NCI-H2227 (cell line): ENCODE data around the gene ZBTB7C.

Experiments used
- DNase-seq: peaks from one replicate; lab custom pipeline; 2025; ENCODE audit not compliant: unreplicated experiment; lab: John Stamatoyannopoulos, UW

Gene ZBTB7C

DNA sequence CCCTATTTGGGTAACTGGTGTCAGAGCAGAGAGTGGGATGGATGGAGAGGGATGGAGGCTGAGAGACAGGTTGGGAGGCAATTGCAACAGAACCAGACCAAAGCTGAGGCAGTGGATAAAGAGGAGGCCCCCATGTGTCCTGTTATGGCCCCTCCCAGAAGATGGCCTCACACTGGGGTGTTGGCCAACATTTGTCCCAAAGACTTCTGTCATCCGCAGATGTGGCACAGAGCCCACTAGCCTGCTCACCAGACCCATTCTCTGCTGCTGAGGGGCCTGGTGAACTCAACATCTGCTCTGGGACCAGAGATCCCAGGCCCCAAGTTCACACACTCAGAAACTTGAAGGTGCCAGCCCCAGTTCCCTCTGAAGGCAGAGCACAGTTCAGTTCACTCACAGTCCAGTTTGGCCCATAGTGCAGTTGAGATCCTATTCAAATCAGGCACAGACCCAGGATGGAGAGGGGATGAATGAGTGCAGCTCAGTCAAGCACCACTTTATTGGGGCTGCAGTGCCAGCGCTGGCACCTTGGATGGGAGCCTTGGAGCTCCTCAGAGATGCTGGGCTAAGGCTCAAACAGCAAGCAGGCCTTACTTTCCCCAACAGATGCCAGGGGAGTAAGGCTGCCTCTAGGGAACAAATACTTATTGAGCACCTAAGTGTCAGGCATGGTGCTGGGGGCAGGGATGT is 189.2 kb downstream of the ZBTB7C start:
- DNase-seq, result no peak

DNA sequence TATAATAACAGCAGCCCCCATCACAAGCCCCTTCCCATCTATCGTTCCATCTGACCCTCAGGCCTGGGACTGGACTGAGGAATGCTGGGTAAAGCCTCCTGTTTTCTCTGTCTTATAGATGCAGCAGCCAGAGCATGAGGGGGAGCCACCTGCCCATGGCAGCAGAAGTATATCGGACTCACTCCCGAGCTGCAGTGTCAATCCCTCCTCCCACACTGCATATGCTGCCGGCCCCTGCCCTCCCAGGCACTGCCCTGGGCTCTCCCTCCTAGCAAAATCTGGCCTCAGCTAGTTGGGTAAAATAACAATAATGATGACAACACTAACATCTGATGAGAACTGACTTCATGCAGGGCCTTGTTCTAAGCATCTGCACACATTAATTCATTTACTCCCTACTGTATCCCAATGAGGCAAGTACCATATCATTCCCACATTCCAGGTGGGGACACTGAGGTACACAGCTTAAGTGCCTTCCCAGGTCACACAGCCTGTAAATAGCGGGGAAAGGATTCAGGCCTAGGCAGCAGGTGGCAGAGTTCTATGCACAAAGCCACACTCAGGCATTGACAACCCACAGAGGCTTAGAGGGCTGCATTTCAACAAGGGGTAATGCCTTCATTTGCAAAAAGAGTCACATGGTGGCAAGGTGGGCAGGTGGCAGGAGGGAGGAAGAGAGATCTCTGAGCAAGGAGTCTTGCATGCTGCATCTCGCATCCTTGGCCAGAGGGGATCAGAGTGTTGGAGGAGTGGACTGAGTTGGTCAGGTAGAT is 190.0 kb downstream of the ZBTB7C start:
- no peak for DNase-seq

DNA sequence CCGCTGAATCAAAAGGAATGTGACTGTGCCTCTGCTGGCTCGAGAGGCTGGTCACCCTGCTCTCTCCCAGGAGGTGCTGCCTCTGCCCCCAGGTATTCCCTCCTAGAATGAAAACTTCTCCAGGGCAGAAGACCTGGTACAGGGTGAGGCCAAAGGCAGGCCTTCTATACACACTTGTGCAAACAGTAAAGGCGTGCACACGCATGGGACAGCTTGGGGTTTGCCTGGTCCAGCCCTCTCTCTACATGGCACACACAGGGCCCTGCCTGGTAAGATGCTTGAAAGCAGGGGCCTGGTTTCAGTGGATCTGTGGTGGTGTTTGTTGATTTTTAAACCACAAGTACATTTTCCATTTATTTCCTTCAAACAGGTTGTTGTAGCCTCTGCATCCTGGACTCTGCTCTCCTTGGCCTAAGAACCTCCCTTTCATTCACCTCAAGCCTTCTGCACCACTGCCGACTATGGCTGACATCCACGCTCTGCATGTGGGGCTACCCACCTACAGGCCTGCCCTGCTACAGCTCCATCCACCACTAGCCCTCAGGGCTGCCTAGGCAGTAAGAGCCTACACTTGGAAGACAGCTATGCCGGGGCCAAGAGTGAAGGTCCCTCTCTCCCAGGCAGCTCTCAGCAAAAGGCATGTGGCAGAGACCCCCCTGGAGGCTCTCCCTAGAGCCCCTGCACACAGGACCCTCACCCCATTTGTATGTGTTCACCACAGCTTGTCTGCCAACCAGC is 190.7 kb downstream of the ZBTB7C start:
- no peak for DNase-seq

- DNase-seq, result no peak
These were observed 191.6 kb downstream of the ZBTB7C start for GRCh38 chr18:48217258-48218250.

DNA sequence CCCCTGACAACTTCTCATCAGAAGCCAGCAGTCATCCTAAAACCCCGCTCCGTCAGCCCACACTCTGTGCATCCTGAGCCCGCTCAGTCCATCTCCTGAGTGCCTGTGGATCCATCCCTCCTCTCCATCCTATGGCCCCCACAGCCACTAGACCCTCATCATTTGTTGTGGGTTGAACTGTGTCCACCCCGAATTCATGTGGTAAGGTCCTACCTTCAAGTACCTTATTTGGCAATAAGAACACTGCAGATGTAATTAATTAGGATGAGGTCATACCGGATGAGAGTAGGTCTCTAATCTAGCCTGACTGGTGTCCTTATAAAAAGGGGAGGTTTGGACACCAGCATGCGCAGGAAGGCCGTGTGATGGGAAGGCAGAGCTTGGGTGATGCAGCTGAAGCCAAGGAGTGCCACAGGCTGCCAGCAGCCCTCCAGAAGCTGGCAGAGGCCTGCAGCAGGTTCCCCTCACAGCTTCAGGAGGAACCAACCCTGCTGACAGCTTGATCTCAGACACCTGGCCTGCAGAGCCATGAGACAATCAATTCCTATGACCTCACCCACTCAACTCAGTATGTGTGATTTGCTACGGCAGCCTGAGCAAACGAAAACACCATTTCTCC is 192.4 kb downstream of the ZBTB7C start:
- no peak for DNase-seq

DNA sequence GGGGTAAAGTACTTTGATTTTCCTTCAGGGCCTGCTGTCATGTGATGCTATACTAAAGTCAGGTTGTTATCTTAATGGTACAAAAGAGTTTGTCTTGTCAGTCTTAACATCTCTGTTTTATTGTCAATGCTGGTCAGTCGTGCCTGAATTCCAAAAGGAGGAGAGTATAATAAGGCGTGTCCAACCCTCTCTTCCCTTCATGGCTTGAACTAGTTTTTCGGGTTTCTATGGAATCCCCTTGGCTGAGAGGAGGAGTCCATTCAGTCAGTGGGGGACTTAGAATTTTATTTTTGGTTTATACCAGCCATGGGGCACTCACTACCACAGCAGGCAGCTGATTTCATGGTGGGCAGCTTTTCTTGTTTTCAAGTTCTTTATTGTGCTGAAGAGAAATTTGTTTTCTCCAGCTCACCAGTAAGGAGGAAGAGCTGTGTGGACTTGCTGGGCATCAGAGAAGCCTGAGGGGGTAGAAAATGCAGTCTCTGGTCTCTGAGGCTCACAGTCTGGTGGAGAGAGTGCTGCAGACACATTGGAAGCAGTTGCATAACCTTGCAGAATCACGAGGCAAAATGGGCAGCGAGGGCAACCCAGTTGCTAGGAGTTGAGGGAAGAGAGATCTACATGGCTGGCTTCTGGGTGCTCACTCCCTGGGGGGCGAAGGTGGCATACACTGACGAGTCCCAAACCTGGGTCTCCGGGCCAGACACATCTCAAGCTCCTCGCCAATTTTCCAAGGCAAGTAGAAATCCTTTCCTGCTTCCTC is 193.1 kb downstream of the ZBTB7C start:
- DNase-seq, result no peak

GRCh38 chr18:48213791-48214190 is 195.4 kb downstream of the ZBTB7C start:
- DNase-seq, result no peak

GRCh38 chr18:48208432-48209140 is 200.6 kb downstream of the ZBTB7C start:
- DNase-seq, result no peak

DNA sequence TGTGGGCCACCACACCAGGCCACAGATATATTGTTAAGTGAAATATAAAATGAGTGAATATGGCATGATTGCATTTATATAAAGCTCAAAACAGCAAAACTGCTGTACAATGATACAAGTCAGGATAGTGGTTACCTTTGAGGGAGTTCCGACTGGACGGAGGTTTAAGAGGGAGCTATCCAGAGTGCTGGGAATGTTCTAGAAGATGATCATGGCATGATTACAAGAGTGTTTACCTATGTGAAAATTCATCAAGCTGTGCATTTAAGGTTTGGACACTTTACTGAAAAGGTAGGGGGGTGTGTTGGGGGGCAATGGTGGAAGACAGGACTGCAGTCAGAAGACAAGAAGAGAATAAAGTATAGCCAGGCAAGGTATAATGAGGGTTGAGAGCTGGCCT is 201.4 kb downstream of the ZBTB7C start:
- DNase-seq, result no peak

GRCh38 chr18:48206887-48207286 is 202.3 kb downstream of the ZBTB7C start:
- DNase-seq, result no peak

DNA sequence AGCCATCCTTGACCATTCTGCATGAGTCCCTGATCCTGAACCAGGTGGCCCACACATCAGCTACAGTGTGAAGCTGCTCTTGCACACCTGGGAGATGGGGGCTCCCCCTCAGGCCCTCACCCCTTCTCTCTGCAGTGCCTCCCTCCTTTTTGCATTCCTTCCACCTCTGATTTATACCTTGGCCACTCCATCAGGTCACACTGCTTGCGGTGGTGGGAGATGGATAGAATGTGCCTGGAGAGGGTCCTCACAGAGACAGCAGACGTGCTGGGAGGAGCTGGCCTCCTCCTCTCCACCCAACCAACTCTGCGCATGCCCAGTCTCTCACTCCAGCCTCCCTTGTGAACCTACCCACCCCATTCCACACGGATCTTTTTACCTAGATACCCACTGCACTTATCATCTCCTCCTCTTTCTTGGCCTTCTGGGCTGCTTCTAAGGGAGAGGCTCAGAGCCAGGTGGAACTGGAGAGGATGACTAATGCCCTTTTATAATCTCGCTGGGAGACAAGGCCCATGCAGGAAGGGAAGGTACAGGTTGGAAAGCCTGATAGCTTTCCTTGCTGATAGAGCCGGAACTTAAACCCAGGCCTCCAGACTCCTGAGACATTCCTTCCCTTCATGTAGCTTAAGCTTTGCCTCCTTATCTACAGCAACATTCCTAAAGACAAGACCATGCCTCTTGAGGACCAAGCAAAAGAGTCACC is 205.1 kb downstream of the ZBTB7C start:
- DNase-seq, result no peak

DNA sequence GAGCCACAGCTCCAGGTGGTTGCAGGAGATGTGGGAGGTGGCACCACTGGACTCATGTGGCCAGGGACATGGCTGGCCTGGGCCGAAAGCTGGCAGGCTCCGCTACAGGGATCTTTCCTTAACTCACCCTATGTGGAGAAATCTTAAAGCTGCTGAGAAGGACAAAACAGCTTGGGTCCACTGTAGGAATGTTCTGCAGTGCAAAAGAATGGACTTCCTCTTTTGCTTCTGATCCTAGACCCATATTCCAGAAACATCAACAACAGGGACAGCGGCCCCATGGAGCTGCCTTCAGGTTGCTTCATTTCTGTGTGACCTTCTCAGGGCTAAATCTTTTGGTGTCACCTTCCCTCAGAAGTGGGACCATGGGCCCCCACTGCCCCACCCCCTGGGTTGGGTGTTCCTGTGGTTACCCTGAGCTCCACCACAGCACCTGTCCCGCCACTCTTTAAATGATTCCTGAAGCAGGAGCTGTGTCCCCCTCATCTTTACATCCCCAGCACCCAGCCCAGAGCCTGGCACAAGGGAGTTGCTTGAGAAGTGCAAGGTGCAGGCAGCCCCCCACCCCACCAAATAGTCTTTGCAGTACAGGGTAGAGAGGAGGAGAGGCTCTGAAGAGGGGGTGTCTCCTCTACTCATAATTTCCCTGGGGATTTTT is 205.8 kb downstream of the ZBTB7C start:
- no peak for DNase-seq

DNA sequence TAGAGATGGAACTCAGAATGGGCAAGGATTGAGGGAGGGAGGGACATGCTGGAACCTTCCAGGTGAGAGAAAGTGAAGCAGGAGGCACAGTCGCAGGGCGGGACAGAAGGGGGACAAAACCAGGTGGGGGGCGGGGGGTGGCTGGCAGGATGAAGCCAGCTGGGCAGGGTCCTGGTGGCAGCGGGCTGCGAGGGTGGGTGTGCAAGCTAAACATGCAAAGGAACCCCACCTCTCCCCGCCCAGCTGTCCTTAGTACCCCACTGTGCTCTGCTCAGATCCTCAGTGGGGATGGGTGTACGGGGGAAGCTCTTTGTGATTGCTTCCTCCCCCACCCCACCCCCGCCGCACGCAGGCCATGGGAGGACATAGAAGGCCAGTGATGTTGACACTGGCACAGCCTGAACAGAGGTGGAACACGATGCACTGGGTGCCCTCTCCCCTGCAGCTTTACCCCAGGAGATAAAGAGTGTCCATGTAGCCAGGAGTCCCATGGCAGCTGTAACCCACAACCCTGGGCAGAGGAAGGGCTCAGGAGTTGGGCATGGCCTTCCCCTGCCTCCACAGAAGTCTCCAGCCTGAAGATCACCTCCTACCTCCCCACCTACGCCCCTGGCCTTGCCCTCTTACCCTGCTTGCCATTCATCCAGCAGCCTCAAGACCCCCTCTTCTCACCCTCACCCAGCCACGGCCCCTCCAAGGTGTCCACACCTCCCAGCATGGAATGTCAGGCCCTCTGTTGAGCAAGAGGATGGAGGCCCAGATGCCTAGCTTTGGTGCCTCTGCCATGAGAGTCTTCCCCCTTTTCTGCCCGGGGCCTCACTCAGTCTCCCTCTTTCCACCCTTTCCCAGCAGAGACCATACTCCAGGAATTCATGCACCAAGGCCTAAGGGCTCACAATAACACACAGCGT is 206.6 kb downstream of the ZBTB7C start:
- DNase-seq, result no peak

GRCh38 chr18:48202006-48202348 is 207.2 kb downstream of the ZBTB7C start:
- DNase-seq, result no peak

GRCh38 chr18:48201337-48202005 is 207.7 kb downstream of the ZBTB7C start:
- DNase-seq, result no peak

- no peak for DNase-seq
These were observed 208.4 kb downstream of the ZBTB7C start for GRCh38 chr18:48200631-48201336.
